Measurements from ENCODE around the gene DOCK6. TPM values are rescaled to one million over a fixed set of nuclear protein-coding genes. Genes with fewer than 3 reads are reported as not detected.
A peak's percentile ranks its signal among the peaks of the same experiment; 100 is the strongest.

DOCK6 gene
- total RNA-seq, 1 experiment from 2014 or later: 57.9 TPM

DNA sequence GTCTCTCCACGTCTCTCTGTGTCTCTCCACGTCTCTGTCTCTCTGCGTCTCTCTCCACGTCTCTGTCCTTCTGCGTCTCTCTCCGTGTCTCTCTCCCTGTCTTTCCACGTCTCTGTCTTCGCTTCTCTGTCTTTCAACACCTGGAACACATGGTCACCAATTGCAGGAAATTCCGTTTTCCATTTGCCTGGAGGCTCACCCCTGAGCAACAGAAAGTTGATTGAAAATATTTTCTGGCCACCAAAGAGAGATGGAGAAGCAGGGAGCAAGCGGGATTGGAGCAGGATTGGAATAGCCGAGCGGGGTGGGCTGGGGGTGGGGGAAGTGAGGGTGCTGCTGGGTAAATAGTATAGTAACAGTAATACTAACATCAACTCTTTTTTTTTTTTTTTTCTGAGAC is 66.6 kb downstream of the DOCK6 start:
- no peak for TF ChIP-seq CTCF (conservative IDR thresholded peaks at IDR 0.05)
- no peak for DNase-seq
- H4K20me1 ChIP-seq (ENCODE audit: control insufficient read depth, insufficient read depth, insufficient read length): no peaks in the 10 kb centered on the region
- H2BK5ac ChIP-seq (ENCODE audit: insufficient read length, low read length): no peak overlapping the region
- H2AK5ac ChIP-seq (ENCODE audit: insufficient read length, low read length): no peak overlapping the region
- H3T11ph ChIP-seq (ENCODE audit: low read length): no peak overlapping the region
- H3K4me3 Mint-ChIP-seq: peak overlapping the region in 1 of 2 experiments; percentile 38; a peak in 3 of 5 replicates
- no peak overlapping the region for H2BK120ac ChIP-seq (ENCODE audit: low read depth, low read length, poor library complexity, severe bottlenecking)
- H3K79me1 ChIP-seq (ENCODE audit: insufficient read depth, low read depth, low read length, poor library complexity, severe bottlenecking): no peaks in the 10 kb centered on the region
- no peak overlapping the region for H2BK12ac ChIP-seq (ENCODE audit: insufficient read length, low read depth, low read length)
- H3K9me3 Mint-ChIP-seq: no peaks in the 10 kb centered on the region
- peaks cover 2% of the 10 kb centered on the region; the same call in 1 of the 2 replicates for H3K27me3 Mint-ChIP-seq (ENCODE audit: low read depth)
- no peak overlapping the region for H4K8ac ChIP-seq (replicated peaks; ENCODE audit: insufficient read length, low read depth, low read length)
- peaks cover 6 to 13% of the 10 kb centered on the region in 2 experiments for H3K4me1 Mint-ChIP-seq
- no peaks in the 10 kb centered on the region for H3K27me3 ChIP-seq (ENCODE audit: insufficient read depth, low read length)
- no peak overlapping the region for H3K9ac ChIP-seq (ENCODE audit: extremely low read depth, insufficient read length, low read length)
- H3K79me2 ChIP-seq (ENCODE audit: insufficient read depth, low read length): no peaks in the 10 kb centered on the region
- H3K4ac ChIP-seq (ENCODE audit: low read depth, low read length): no peak overlapping the region
- no peak overlapping the region for H2BK15ac ChIP-seq (ENCODE audit: low read depth, low read length)
- H3K56ac ChIP-seq (ENCODE audit: insufficient read length, low read depth, low read length): no peak overlapping the region
- peaks cover 9 to 34% (median 32%) of the 10 kb centered on the region in 3 experiments; a peak in 6 of 7 replicates for H3K36me3 Mint-ChIP-seq (ENCODE audit: insufficient read depth in 1 of 3, low read depth in 3 of 3)
- no peaks in the 10 kb centered on the region; the same call in 1 of the 2 replicates for H3K4me1 ChIP-seq (ENCODE audit: insufficient read depth, low read length)
- H3K23ac ChIP-seq (ENCODE audit: insufficient read length, low read depth, low read length): no peak overlapping the region
- no peak overlapping the region for H3K4me2 ChIP-seq (ENCODE audit: insufficient read depth, insufficient read length, low read length)
- no peak overlapping the region; a peak in 1 of 7 replicates for H3K27ac Mint-ChIP-seq
- WGBS (ENCODE audit: extremely low coverage, insufficient read length, low lambda C conversion rate): no CpG with 5 or more reads among the region's 12 CpGs
- no peak overlapping the region for H3K14ac ChIP-seq (ENCODE audit: insufficient read depth, low read length)
- no peak overlapping the region for H3K18ac ChIP-seq (ENCODE audit: insufficient read length, low read depth, low read length)
- no peak overlapping the region for H3K27ac ChIP-seq (ENCODE audit: insufficient read length, low read depth, low read length)
- H2BK20ac ChIP-seq (ENCODE audit: low read depth, low read length, poor library complexity, severe bottlenecking): no peak overlapping the region
- H4K5ac ChIP-seq (ENCODE audit: insufficient read length, low read depth, low read length): no peak overlapping the region
- H4K91ac ChIP-seq (ENCODE audit: insufficient read length, low read depth, low read length): no peak overlapping the region
- H2AFZ ChIP-seq (ENCODE audit: low read length): no peak overlapping the region
- peaks cover 4% of the 10 kb centered on the region for H3K23me2 ChIP-seq (ENCODE audit: insufficient read length, low read depth, low read length, poor library complexity, severe bottlenecking)
- no peaks in the 10 kb centered on the region for H3K9me3 ChIP-seq (ENCODE audit: control insufficient read depth, low read depth, low read length)

Data from H9 (cell line).